Measurements from ENCODE around the gene SPEF2.

Gene SPEF2

DNA sequence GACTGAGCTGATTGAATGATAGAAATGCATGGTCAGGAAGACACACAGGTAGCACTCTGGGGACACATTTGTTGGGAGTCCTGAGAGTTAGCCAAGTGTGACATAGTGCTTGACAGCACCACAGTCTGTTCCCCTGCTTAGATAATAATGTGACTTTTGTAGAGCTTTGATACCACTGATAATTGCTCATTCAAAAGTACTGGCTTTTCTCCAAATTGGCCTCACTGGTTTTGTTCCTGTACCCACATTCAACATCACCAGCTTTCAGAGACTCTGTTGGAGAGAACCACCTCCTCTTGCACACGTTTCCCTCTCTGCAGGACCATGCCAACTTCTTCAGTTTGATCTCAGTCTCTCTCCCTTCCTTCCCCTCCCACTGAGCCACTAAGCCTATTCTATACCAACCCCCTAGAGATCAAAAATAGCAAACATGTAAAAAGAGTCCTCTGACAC lies 186.6 kb downstream of the SPEF2 start (continued):
- TF ChIP-seq TCF4 (CRISPR knock-in tag; IDR thresholded peaks at IDR 0.05; ENCODE audit: borderline replicate concordance): no peak
- no peak for TF ChIP-seq BACH2 (CRISPR knock-in tag; IDR thresholded peaks at IDR 0.05; ENCODE audit: borderline replicate concordance)
- no peak for TF ChIP-seq GLIS3 (CRISPR knock-in tag; IDR thresholded peaks at IDR 0.05)

DNA sequence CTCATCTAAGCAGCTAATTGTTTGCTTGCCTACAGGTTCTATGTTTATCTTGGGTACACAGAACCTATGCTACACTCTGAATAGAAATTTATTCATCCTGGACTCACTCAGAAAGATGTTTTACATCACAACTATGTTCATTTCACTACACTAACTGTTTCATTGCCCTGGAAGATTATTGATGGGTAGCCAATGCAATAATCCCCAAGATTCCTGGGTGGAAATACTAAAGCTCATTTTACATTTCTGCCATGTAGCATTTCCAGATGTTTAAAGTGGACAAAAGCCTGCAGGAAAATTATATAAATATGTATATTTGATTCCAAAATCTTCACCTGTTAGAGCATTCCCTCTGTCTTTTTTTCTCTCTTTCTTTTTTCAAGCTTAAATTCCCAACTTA lies 187.2 kb downstream of the SPEF2 start:
- ATAC-seq: no peak
- TF ChIP-seq, protein P1, sequence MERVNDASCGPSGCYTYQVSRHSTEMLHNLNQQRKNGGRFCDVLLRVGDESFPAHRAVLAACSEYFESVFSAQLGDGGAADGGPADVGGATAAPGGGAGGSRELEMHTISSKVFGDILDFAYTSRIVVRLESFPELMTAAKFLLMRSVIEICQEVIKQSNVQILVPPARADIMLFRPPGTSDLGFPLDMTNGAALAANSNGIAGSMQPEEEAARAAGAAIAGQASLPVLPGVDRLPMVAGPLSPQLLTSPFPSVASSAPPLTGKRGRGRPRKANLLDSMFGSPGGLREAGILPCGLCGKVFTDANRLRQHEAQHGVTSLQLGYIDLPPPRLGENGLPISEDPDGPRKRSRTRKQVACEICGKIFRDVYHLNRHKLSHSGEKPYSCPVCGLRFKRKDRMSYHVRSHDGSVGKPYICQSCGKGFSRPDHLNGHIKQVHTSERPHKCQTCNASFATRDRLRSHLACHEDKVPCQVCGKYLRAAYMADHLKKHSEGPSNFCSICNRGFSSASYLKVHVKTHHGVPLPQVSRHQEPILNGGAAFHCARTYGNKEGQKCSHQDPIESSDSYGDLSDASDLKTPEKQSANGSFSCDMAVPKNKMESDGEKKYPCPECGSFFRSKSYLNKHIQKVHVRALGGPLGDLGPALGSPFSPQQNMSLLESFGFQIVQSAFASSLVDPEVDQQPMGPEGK (CRISPR knock-in tag; IDR thresholded peaks at IDR 0.05; ENCODE audit: borderline replicate concordance): no peak
- no peak for TF ChIP-seq ZFP30 (CRISPR knock-in tag; IDR thresholded peaks at IDR 0.05)
- no peak for TF ChIP-seq ZNF8 (CRISPR knock-in tag; IDR thresholded peaks at IDR 0.05)
- no peak for TF ChIP-seq ARNTL (CRISPR knock-in tag; IDR thresholded peaks at IDR 0.05; ENCODE audit: borderline replicate concordance, low read depth)
- TF ChIP-seq ZFP3 (CRISPR knock-in tag; IDR thresholded peaks at IDR 0.05): no peak
- no peak for TF ChIP-seq CSDC2 (CRISPR knock-in tag; IDR thresholded peaks at IDR 0.05)
- no peak for TF ChIP-seq ZC3H10 (CRISPR knock-in tag; IDR thresholded peaks at IDR 0.05)
- TF ChIP-seq ZNF565 (CRISPR knock-in tag; conservative IDR thresholded peaks at IDR 0.05; ENCODE audit: low read depth): no peak
- no peak for TF ChIP-seq TCF4 (CRISPR knock-in tag; IDR thresholded peaks at IDR 0.05; ENCODE audit: borderline replicate concordance)
- TF ChIP-seq ESRRG (CRISPR knock-in tag; IDR thresholded peaks at IDR 0.05): no peak
- TF ChIP-seq, protein P2, sequence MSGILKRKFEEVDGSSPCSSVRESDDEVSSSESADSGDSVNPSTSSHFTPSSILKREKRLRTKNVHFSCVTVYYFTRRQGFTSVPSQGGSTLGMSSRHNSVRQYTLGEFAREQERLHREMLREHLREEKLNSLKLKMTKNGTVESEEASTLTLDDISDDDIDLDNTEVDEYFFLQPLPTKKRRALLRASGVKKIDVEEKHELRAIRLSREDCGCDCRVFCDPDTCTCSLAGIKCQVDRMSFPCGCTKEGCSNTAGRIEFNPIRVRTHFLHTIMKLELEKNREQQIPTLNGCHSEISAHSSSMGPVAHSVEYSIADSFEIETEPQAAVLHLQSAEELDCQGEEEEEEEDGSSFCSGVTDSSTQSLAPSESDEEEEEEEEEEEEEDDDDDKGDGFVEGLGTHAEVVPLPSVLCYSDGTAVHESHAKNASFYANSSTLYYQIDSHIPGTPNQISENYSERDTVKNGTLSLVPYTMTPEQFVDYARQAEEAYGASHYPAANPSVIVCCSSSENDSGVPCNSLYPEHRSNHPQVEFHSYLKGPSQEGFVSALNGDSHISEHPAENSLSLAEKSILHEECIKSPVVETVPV (CRISPR knock-in tag; IDR thresholded peaks at IDR 0.05): no peak

DNA sequence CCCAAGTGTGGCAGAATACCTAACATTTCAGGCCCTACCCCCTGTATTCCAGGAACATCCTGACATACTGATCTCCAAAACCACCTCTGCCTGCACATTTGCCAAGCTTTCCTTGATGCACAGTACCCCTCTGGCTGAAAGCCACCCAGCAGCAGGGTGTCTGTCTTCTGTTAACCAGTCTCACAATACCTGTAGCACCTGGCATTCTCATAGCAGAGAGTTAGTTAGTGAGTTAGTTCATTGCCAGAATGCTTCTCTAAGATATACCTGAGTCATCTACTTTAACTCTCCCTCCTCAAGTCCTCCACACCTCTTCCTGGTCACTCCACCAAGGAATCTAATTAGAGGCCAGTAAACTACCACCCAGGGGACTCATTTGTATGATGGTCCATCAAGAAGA lies 192.9 kb downstream of the SPEF2 start:
- ATAC-seq: no peak
- TF ChIP-seq, protein P1 (CRISPR knock-in tag; IDR thresholded peaks at IDR 0.05; ENCODE audit: borderline replicate concordance): no peak
- TF ChIP-seq ZNF70 (CRISPR knock-in tag; IDR thresholded peaks at IDR 0.05) (no peak), ISL1 (CRISPR knock-in tag; IDR thresholded peaks at IDR 0.05) (no peak), GLIS3 (CRISPR knock-in tag; IDR thresholded peaks at IDR 0.05) (no peak), PPARA (CRISPR knock-in tag; IDR thresholded peaks at IDR 0.05; ENCODE audit: borderline replicate concordance) (no peak), ARNTL (CRISPR knock-in tag; IDR thresholded peaks at IDR 0.05; ENCODE audit: borderline replicate concordance, low read depth) (no peak), SNAI2 (CRISPR knock-in tag; IDR thresholded peaks at IDR 0.05) (no peak), ESRRG (CRISPR knock-in tag; IDR thresholded peaks at IDR 0.05) (no peak), OSR1 (CRISPR knock-in tag; IDR thresholded peaks at IDR 0.05) (no peak), ZFP30 (CRISPR knock-in tag; IDR thresholded peaks at IDR 0.05) (no peak), TOX (CRISPR knock-in tag; IDR thresholded peaks at IDR 0.05; ENCODE audit: borderline replicate concordance) (no peak), ZNF565 (CRISPR knock-in tag; conservative IDR thresholded peaks at IDR 0.05; ENCODE audit: low read depth) (no peak)
- TF ChIP-seq, protein P3, sequence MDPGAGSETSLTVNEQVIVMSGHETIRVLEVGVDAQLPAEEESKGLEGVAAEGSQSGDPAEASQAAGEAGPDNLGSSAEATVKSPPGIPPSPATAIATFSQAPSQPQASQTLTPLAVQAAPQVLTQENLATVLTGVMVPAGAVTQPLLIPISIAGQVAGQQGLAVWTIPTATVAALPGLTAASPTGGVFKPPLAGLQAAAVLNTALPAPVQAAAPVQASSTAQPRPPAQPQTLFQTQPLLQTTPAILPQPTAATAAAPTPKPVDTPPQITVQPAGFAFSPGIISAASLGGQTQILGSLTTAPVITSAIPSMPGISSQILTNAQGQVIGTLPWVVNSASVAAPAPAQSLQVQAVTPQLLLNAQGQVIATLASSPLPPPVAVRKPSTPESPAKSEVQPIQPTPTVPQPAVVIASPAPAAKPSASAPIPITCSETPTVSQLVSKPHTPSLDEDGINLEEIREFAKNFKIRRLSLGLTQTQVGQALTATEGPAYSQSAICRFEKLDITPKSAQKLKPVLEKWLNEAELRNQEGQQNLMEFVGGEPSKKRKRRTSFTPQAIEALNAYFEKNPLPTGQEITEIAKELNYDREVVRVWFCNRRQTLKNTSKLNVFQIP (CRISPR knock-in tag; IDR thresholded peaks at IDR 0.05; ENCODE audit: borderline replicate concordance, low read depth): no peak
- TF ChIP-seq, protein P4, sequence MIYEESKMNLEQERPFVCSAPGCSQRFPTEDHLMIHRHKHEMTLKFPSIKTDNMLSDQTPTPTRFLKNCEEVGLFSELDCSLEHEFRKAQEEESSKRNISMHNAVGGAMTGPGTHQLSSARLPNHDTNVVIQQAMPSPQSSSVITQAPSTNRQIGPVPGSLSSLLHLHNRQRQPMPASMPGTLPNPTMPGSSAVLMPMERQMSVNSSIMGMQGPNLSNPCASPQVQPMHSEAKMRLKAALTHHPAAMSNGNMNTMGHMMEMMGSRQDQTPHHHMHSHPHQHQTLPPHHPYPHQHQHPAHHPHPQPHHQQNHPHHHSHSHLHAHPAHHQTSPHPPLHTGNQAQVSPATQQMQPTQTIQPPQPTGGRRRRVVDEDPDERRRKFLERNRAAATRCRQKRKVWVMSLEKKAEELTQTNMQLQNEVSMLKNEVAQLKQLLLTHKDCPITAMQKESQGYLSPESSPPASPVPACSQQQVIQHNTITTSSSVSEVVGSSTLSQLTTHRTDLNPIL (CRISPR knock-in tag; IDR thresholded peaks at IDR 0.05; ENCODE audit: low read depth): no peak
